Upper lobe of left lung (tissue), 6 donors: ENCODE data around the gene PRXL2A. TPM values are rescaled to one million over a fixed set of nuclear protein-coding genes. Genes with fewer than 3 reads are reported as not detected.

Experiments
- ATAC-seq, 2 donors: fragments of 200-7000 bp; cut with Tn5 transposase; one replicate each; pipeline ENCODE4 v1.9.1; 2022; ENCODE audit warnings: mild to moderate bottlenecking in 2 of 2, moderate library complexity in 2 of 2; ENCODE audit not compliant: low FRiP score in 2 of 2
- DNase-seq, 2 donors: peaks; one replicate each; pipeline ENCODE4 v3.0.0-alpha.2; 2019 to 2020
- H3K27ac ChIP-seq, 4 donors: fragments of 200-600 bp; sonication (generic); one replicate each; pipeline ENCODE4 v1.5.1; 2016 to 2019
- H3K27me3 ChIP-seq, 4 donors: fragments of 200-600 bp; sonication (generic); one replicate each; pipeline ENCODE4 v1.5.1; 2017 to 2019
- H3K36me3 ChIP-seq, 4 donors: fragments of 200-600 bp; sonication (generic); one replicate each; pipeline ENCODE4 v1.5.1; 2016 to 2019
- H3K4me1 ChIP-seq, 4 donors: fragments of 200-600 bp; sonication (generic); one replicate each; pipeline ENCODE4 v1.5.1; 2018 to 2019
- H3K4me3 ChIP-seq, 4 donors: fragments of 200-600 bp; sonication (generic); one replicate each; pipeline ENCODE4 v1.5.1; 2017 to 2019; ENCODE audit warnings: mild to moderate bottlenecking in 2 of 4, moderate library complexity in 1 of 4
- H3K9me3 ChIP-seq, 4 donors: fragments of 200-600 bp; sonication (generic); one replicate each; pipeline ENCODE4 v1.5.1; 2018 to 2019
- CTCF ChIP-seq, 6 experiments: fragments of 450-650 bp in 4 of 6; fragments of 200-600 bp in 2 of 6; sonication (generic) in 2 of 6; IDR thresholded peaks; one replicate each; pipeline ENCODE4 v1.5.1; 2016 to 2019; ENCODE audit warnings: antibody characterized with exemption in 6 of 6
- EP300 ChIP-seq, 4 donors: sonication (generic); formaldehyde crosslinking; IDR thresholded peaks; one replicate each; pipeline ENCODE4 v1.5.1; 2017; ENCODE audit warnings: antibody characterized with exemption in 4 of 4, control low read depth in 2 of 4
- POLR2A ChIP-seq, 4 donors: fragments of 450-650 bp; IDR thresholded peaks; one replicate each; pipeline ENCODE4 v1.5.1; 2016 to 2017; ENCODE audit warnings: antibody characterized with exemption in 4 of 4, mild to moderate bottlenecking in 2 of 4
- POLR2AphosphoS5 ChIP-seq, 2 donors: sonication (generic); formaldehyde crosslinking; IDR thresholded peaks; one replicate each; pipeline ENCODE4 v1.5.1; 2017; ENCODE audit warnings: antibody characterized with exemption in 2 of 2
- WGBS, 2 donors: methylation state at CpG; one replicate each; pipeline ENCODE4 v1.1.5; 2017 to 2018; 5-methylcytosine and 5-hydroxymethylcytosine counted together
- total RNA-seq, 6 donors: library from RNA; depleted of rRNA in 4 of 6; stranded (reverse); fragments of >200 nt in 4 of 6; gene quantifications; one replicate each; pipeline versions ENCODE4 v1.1.0 to v1.2.1, GENCODE V29; 2016 to 2021
- donor health status: DM: no; HTN: no; CAD: no; lungs with moderate emphysema.
- donor health status: DM: no; HTN: yes; CAD: no; lungs with severe emphysema.

Gene PRXL2A
- total RNA-seq, 6 donors from 2014 or later: 19.9 to 46.0 (median 33.2) TPM

- Histone ChIP-seq H3K27ac (peak overlapping the region; percentile 98 to 100 (median 99)), H3K27me3 (no peaks in the 10 kb centered on the region), H3K9me3 (no peaks in the 10 kb centered on the region), H3K36me3 (peaks cover 0 to 1% (median 0%) of the 10 kb centered on the region in 4 donors), H3K4me1 (peaks cover 97 to 100% (median 100%) of the 10 kb centered on the region in 4 donors), H3K4me3 (peak overlapping the region in 1 of 4 donors; percentile 87)
- ATAC-seq: peak in 1 of 2 donors; percentile 22
- TF ChIP-seq EP300 (IDR thresholded peaks at IDR 0.05): no peak
- TF ChIP-seq POLR2A (IDR thresholded peaks at IDR 0.05): no peak
- peak; percentile 8 to 39 for TF ChIP-seq POLR2AphosphoS5 (IDR thresholded peaks at IDR 0.05)
- no peak for TF ChIP-seq CTCF (IDR thresholded peaks at IDR 0.05)
- 37 to 45% methylated on average over 7 of the region's 7 CpGs for WGBS, 2 donors
- DNase-seq: no peak
These were observed 54.1 kb downstream of the PRXL2A start for GRCh38 chr10:80462299-80462980.

GRCh38 chr10:80462981-80463741 is 54.8 kb downstream of the PRXL2A start:
- Histone ChIP-seq H3K27me3 (no peaks in the 10 kb centered on the region), H3K4me3 (peak overlapping the region in 1 of 4 donors; percentile 17), H3K4me1 (peaks cover 99 to 100% (median 100%) of the 10 kb centered on the region in 4 donors), H3K9me3 (no peaks in the 10 kb centered on the region), H3K27ac (peak overlapping the region; percentile 98 to 100 (median 99)), H3K36me3 (no peaks in the 10 kb centered on the region)
- no peak for DNase-seq
- 42 to 49% methylated on average over 5 of the region's 5 CpGs for WGBS, 2 donors
- TF ChIP-seq EP300 (IDR thresholded peaks at IDR 0.05): no peak
- TF ChIP-seq CTCF (IDR thresholded peaks at IDR 0.05): no peak
- TF ChIP-seq POLR2AphosphoS5 (IDR thresholded peaks at IDR 0.05): no peak
- no peak for TF ChIP-seq POLR2A (IDR thresholded peaks at IDR 0.05)
- no peak for ATAC-seq

GRCh38 chr10:80463868-80464267 is 55.5 kb downstream of the PRXL2A start:
- Histone ChIP-seq H3K9me3 (no peaks in the 10 kb centered on the region), H3K4me3 (no peak overlapping the region), H3K27me3 (no peaks in the 10 kb centered on the region), H3K27ac (peak overlapping the region; percentile 98 to 100 (median 99)), H3K36me3 (peaks cover 0 to 5% (median under 1%) of the 10 kb centered on the region in 4 donors), H3K4me1 (peaks cover 98 to 100% (median 100%) of the 10 kb centered on the region in 4 donors)
- DNase-seq: no peak
- WGBS, 2 donors: 74 to 86% methylated on average over 10 of the region's 10 CpGs
- ATAC-seq: no peak
- TF ChIP-seq POLR2AphosphoS5 (IDR thresholded peaks at IDR 0.05): no peak
- no peak for TF ChIP-seq CTCF (IDR thresholded peaks at IDR 0.05)
- no peak for TF ChIP-seq POLR2A (IDR thresholded peaks at IDR 0.05)
- no peak for TF ChIP-seq EP300 (IDR thresholded peaks at IDR 0.05)

- Histone ChIP-seq H3K27me3 (no peaks in the 10 kb centered on the region), H3K4me1 (peaks cover 98 to 100% (median 100%) of the 10 kb centered on the region in 4 donors), H3K27ac (peak overlapping the region; percentile 98 to 100 (median 99)), H3K9me3 (no peaks in the 10 kb centered on the region), H3K36me3 (peaks cover 0 to 14% (median 1%) of the 10 kb centered on the region in 4 donors), H3K4me3 (peak overlapping the region in 3 of 4 donors; percentile 11 to 33 (median 27))
- peak; percentile 56 to 73 for DNase-seq
- TF ChIP-seq POLR2A (IDR thresholded peaks at IDR 0.05) (peak in 1 of 4 donors; percentile 30), EP300 (IDR thresholded peaks at IDR 0.05) (no peak), CTCF (IDR thresholded peaks at IDR 0.05) (no peak), POLR2AphosphoS5 (IDR thresholded peaks at IDR 0.05) (no peak)
- 32 to 41% methylated on average over 7 to 10 of the region's 14 CpGs for WGBS, 2 donors
- no peak for ATAC-seq
These were observed 56.5 kb downstream of the PRXL2A start for GRCh38 chr10:80464557-80465450.
